Stimulated activated CD4-positive, alpha-beta T cell treated with anti-CD3 and anti-CD28 coated beads, TNF-alpha, amount 100 ng/mL, for 4 hours (primary cell): ENCODE data around the gene ATRAID.

ENCODE experiments used
- DNase-seq, 3 experiments: peaks; one replicate each; pipeline ENCODE4 v3.0.0-alpha.2; 2020; ENCODE audit warnings: low read depth in 3 of 3

ATRAID gene

GRCh38 chr2:27250652-27251379 is 39.0 kb downstream of the ATRAID start:
- DNase-seq: no peak

GRCh38 chr2:27251766-27252165 is 39.9 kb downstream of the ATRAID start:
- DNase-seq: no peak

GRCh38 chr2:27255187-27255586 is 43.3 kb downstream of the ATRAID start:
- DNase-seq: no peak

DNA sequence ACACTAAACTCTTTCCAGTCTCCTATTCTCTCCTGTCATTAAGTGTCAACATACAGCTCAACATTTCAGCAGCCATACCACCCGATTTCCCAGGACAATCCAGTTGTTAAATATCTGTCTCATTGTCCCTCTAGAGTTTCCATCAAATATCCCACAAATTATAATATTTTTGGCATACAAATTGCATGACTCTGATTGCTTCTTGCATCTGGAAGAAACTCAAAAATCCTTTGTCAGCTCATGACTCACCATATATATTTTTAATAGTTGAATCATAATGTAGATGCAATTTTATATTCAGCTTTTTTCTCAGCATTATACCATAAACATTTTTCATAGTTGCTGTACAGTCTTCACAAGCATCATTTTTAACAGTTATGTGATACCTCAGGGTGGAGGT is 43.8 kb downstream of the ATRAID start:
- DNase-seq: no peak

DNA sequence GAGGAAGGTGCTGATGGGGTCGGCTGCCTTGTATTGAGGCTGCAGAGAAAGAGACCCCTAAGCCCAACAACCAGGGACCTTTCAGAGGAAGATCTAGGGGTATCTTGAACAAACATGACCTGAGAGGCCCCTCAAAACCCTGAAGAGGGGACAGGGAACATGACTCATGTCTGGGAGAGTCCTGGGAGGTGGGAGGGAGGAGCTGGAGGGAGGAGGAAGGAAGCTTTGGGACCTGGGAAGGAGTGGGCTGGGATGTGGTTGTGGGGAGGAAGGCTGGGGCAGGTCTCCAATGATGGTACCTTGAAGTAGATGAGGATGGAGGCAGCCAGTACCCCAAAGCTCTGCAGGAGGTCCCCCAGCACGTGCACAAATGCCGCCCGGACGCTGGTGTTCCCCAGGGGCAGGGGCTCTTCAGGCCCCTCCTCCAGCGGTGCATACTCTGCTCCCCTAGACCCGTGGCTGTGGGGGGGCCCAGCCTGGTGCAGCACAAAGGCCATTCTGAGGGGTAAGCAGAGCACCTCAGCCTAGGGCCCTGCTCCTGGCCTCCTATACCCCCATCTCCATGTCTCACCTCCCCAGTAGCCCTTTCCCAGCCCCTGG is 45.1 kb downstream of the ATRAID start:
- no peak for DNase-seq

DNA sequence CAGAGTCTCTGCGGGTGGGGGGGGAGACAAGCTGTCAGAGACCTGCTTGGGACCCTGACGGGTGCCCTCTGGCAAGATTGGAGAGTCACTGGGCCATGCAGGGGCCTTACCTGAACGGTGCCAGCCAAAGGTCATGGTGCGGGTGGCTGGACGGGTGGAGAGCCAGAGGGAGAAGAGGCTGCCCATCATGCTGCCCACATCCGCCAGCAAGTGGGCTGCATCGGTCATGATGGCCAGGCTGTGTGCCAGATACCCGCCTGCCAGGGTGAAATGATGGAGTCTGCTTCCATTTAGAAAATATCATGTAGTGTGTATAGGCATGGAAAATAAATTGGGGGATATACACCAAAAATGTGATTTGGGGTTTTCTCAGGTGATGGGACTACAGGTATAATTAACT is 46.2 kb downstream of the ATRAID start:
- DNase-seq: no peak

GRCh38 chr2:27261241-27261925 is 49.5 kb downstream of the ATRAID start:
- DNase-seq: no peak

- no peak for DNase-seq
These were observed 50.1 kb downstream of the ATRAID start for GRCh38 chr2:27261926-27262298.

- peak; percentile 46 to 61 (median 51) for DNase-seq
These were observed 50.8 kb downstream of the ATRAID start, which contains the start of gene SLC30A3 for GRCh38 chr2:27262379-27263286. TSS of gene SLC30A3 (minus strand) at chr2:27263047. CDS start at chr2:27262906, 141 bp downstream.

DNA sequence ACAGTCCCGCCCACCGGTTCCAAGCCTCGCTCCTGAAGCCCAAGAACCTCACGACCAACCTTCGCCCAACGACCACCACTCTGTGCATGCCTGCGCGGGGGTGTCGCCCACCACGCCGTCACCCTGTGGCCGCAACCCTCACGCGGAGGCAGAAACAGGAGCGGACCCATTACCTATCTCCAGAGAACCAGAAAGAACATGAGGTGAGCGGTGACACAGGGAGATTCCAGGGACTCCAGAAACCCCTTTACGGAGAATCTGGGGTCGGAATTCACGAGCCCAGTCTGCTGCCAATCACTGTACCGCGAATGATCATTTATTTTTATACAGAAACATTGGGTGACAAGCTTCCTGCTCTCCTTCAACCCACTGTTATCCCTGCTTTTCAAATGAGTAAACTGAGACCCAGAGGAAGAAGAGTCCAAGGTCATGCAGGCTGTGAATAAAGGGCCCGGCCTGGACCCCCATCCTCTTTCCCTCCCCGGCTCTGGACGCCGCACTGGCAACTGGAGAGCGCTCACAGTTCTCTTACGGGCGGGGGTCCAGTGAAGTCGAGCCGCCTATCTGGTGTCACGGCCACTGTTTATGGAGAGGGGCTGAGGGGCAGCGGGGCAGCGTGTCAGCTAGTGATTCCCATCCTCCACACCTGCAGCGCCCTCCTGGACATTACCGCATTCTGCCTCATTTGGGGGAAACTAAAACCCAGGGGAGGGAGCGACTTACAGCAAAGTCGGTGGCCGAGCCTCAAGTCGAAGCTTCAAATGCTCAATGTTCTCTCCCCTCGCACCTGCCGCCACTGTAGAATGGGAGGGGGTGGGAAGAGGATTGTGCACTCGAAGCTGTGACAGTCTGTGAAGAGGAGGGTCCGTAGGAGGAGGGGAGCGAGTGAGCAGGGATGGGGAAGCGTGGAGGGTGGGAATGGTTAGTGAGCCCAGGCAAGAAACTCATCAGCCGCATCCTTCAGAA is 51.7 kb downstream of the ATRAID start:
- no peak for DNase-seq

GRCh38 chr2:27264253-27264752 is 52.5 kb downstream of the ATRAID start:
- no peak for DNase-seq

GRCh38 chr2:27264753-27265535 is 53.1 kb downstream of the ATRAID start:
- DNase-seq: peak in 2 of 3 experiments; percentile 31 to 37

- no peak for DNase-seq
These were observed 53.7 kb downstream of the ATRAID start for GRCh38 chr2:27265536-27265870.
